ENCODE results near the gene NTM.

NTM gene

GRCh38 chr11:131917634-131918384, 547.4 kb downstream of the NTM start:
- no peak for DNase-seq (ENCODE audit: low spot score)

GRCh38 chr11:131918663-131919062, 548.2 kb downstream of the NTM start:
- DNase-seq (ENCODE audit: low spot score) = no peak

GRCh38 chr11:131922220-131922619, 551.8 kb downstream of the NTM start:
- no peak for DNase-seq (ENCODE audit: low spot score)

- DNase-seq (ENCODE audit: low spot score) = no peak
Observed at GRCh38 chr11:131923309-131923708, 552.9 kb downstream of the NTM start.

GRCh38 chr11:131924001-131924400, 553.6 kb downstream of the NTM start:
- DNase-seq (ENCODE audit: low spot score) = no peak

GRCh38 chr11:131924457-131925201, 554.2 kb downstream of the NTM start:
- DNase-seq (ENCODE audit: low spot score) = no peak

GRCh38 chr11:131925829-131926228, 555.4 kb downstream of the NTM start:
- no peak for DNase-seq (ENCODE audit: low spot score)

GRCh38 chr11:131928992-131929391, 558.6 kb downstream of the NTM start:
- peak; percentile 72 for DNase-seq (ENCODE audit: low spot score)

GRCh38 chr11:131932584-131933325, 562.3 kb downstream of the NTM start:
- DNase-seq (ENCODE audit: low spot score) = peak; percentile 79

- DNase-seq (ENCODE audit: low spot score) = no peak
Observed at GRCh38 chr11:131934006-131934405, 563.6 kb downstream of the NTM start.

- DNase-seq (ENCODE audit: low spot score) = peak; percentile 65
Observed at GRCh38 chr11:131938351-131938751, 567.9 kb downstream of the NTM start.

GRCh38 chr11:131940126-131940525, 569.7 kb downstream of the NTM start:
- DNase-seq (ENCODE audit: low spot score) = no peak

- DNase-seq (ENCODE audit: low spot score) = no peak
Observed at GRCh38 chr11:131942878-131943277, 572.5 kb downstream of the NTM start.

- DNase-seq (ENCODE audit: low spot score) = no peak
Observed at GRCh38 chr11:131943295-131943694, 572.9 kb downstream of the NTM start.

GRCh38 chr11:131944736-131945135, 574.3 kb downstream of the NTM start:
- DNase-seq (ENCODE audit: low spot score) = no peak

GRCh38 chr11:131945706-131946105, 575.3 kb downstream of the NTM start:
- DNase-seq (ENCODE audit: low spot score) = no peak

GRCh38 chr11:131947511-131947910, 577.1 kb downstream of the NTM start:
- DNase-seq (ENCODE audit: low spot score) = no peak

GRCh38 chr11:131951121-131951520, 580.7 kb downstream of the NTM start:
- DNase-seq (ENCODE audit: low spot score) = no peak

- no peak for DNase-seq (ENCODE audit: low spot score)
Observed at GRCh38 chr11:131954146-131954545, 583.7 kb downstream of the NTM start.

- DNase-seq (ENCODE audit: low spot score) = no peak
Observed at GRCh38 chr11:131955904-131956303, 585.5 kb downstream of the NTM start.

GRCh38 chr11:131957201-131957600, 586.8 kb downstream of the NTM start:
- DNase-seq (ENCODE audit: low spot score) = no peak

- no peak for DNase-seq (ENCODE audit: low spot score)
Observed at GRCh38 chr11:131957875-131958274, 587.5 kb downstream of the NTM start.

- no peak for DNase-seq (ENCODE audit: low spot score)
Observed at GRCh38 chr11:131962818-131963217, 592.4 kb downstream of the NTM start.

Data from Ammon's horn (tissue), 1 donor.